NCI-H748 (cell line): Measurements from ENCODE around the gene ATIC.

ENCODE experiments used
- DNase-seq: peaks from one replicate; lab custom pipeline; 2025; ENCODE audit not compliant: unreplicated experiment; lab: John Stamatoyannopoulos, UW

The ATIC gene

GRCh38 chr2:215374642-215375466 is 63.0 kb downstream of the ATIC start:
- no peak for DNase-seq

- no peak for DNase-seq
Observed at GRCh38 chr2:215375467-215375830, 63.6 kb downstream of the ATIC start.

GRCh38 chr2:215376103-215376780 is 64.4 kb downstream of the ATIC start:
- no peak for DNase-seq

GRCh38 chr2:215377283-215377682 is 65.4 kb downstream of the ATIC start:
- DNase-seq: no peak

GRCh38 chr2:215378045-215378444 is 66.2 kb downstream of the ATIC start:
- no peak for DNase-seq

GRCh38 chr2:215379039-215379438 is 67.2 kb downstream of the ATIC start:
- no peak for DNase-seq

GRCh38 chr2:215379948-215380347 is 68.1 kb downstream of the ATIC start:
- no peak for DNase-seq

GRCh38 chr2:215380699-215381098 is 68.8 kb downstream of the ATIC start:
- DNase-seq: no peak

- no peak for DNase-seq
Observed at GRCh38 chr2:215382011-215382410, 70.2 kb downstream of the ATIC start.

- no peak for DNase-seq
Observed at GRCh38 chr2:215382480-215382879, 70.6 kb downstream of the ATIC start.

- DNase-seq: no peak
Observed at GRCh38 chr2:215383652-215384279, 71.9 kb downstream of the ATIC start.

- no peak for DNase-seq
Observed at GRCh38 chr2:215384710-215385109, 72.9 kb downstream of the ATIC start.

GRCh38 chr2:215386566-215386965 is 74.7 kb downstream of the ATIC start:
- DNase-seq: no peak

- no peak for DNase-seq
Observed at GRCh38 chr2:215388002-215388728, 76.3 kb downstream of the ATIC start.

- no peak for DNase-seq
Observed at GRCh38 chr2:215390550-215390913, 78.7 kb downstream of the ATIC start.

- no peak for DNase-seq
Observed at GRCh38 chr2:215391531-215391930, 79.7 kb downstream of the ATIC start.

- no peak for DNase-seq
Observed at GRCh38 chr2:215392164-215392563, 80.3 kb downstream of the ATIC start.

GRCh38 chr2:215392687-215393270 is 80.9 kb downstream of the ATIC start:
- DNase-seq: no peak

GRCh38 chr2:215394102-215394805 is 82.4 kb downstream of the ATIC start:
- DNase-seq: no peak

- no peak for DNase-seq
Observed at GRCh38 chr2:215395687-215396460, 84.0 kb downstream of the ATIC start.
